Omental fat pad (tissue), 4 donors: ENCODE data around the gene ZMIZ1. TPM values are rescaled to one million over a fixed set of nuclear protein-coding genes. Genes with fewer than 3 reads are reported as not detected.

ENCODE experiments used
- ATAC-seq: fragments of 150-250 bp; one replicate; pipeline ENCODE4 v1.9.1; 2016; ENCODE audit warnings: mild to moderate bottlenecking, moderate library complexity; ENCODE audit not compliant: low FRiP score
- DNase-seq: peaks from one replicate; pipeline ENCODE4 v3.0.0-alpha.2; 2019; ENCODE audit warnings: low spot score
- CTCF ChIP-seq, 3 donors: fragments of 450-650 bp; IDR thresholded peaks; one replicate each; pipeline ENCODE4 v1.5.1; 2016 to 2017; ENCODE audit warnings: antibody characterized with exemption in 3 of 3, mild to moderate bottlenecking in 3 of 3, moderate library complexity in 2 of 3
- total RNA-seq, 4 donors: library from RNA; depleted of rRNA; stranded (reverse); fragments of >200 nt; gene quantifications; one replicate each; pipeline ENCODE4 v1.1.0, GENCODE V29; 2016

Gene ZMIZ1
- total RNA-seq, 4 donors from 2014 or later: 24.2 to 64.8 (median 43.1) TPM

GRCh38 chr10:79359816-79360498 lies 291.2 kb downstream of the ZMIZ1 start:
- DNase-seq (no peak), ATAC-seq (no peak)
- no peak for TF ChIP-seq CTCF (IDR thresholded peaks at IDR 0.05)

GRCh38 chr10:79360499-79361342 lies 292.0 kb downstream of the ZMIZ1 start:
- ATAC-seq: no peak
- no peak for DNase-seq
- no peak for TF ChIP-seq CTCF (IDR thresholded peaks at IDR 0.05)

GRCh38 chr10:79361726-79362397 lies 293.1 kb downstream of the ZMIZ1 start:
- no peak for TF ChIP-seq CTCF (IDR thresholded peaks at IDR 0.05)
- DNase-seq (no peak), ATAC-seq (no peak)
